H1 (cell line): ENCODE results near the gene B3GALT5. TPM values are rescaled to one million over a fixed set of nuclear protein-coding genes. Genes with fewer than 3 reads are reported as not detected.

Source experiments
- CTCF ChIA-PET: fragments of 300-600 bp; sonication (Branson Sonifier 250); formaldehyde crosslinking; loops from one replicate; lab custom pipeline; 2021; ENCODE audit not compliant: partially characterized antibody; lab: Charles Lee
- POLR2A ChIA-PET: fragments of 300-600 bp; sonication (Branson Sonifier 250); formaldehyde crosslinking; loops from one replicate; lab custom pipeline; 2021; ENCODE audit warnings: inconsistent platforms; ENCODE audit not compliant: partially characterized antibody; lab: Charles Lee
- DNase-seq, 2 experiments: peaks; one replicate each; pipeline versions ENCODE4 v3.0.0 to v3.0.0-alpha.2; 2010 to 2022; ENCODE audit warnings: low spot score in 2 of 2, low read depth in 1 of 2, mixed read lengths in 1 of 2
- FAIRE-seq: peaks from 2 replicates; lab custom pipeline; 2011; peaks lifted over from hg19 to GRCh38; lab: Jason Lieb, UNC
- H2AFZ ChIP-seq: 2 replicates; pipeline ENCODE4 v1.8.1; 2012; ENCODE audit warnings: low read length, inconsistent platforms
- H2AK5ac ChIP-seq: 2 replicates; pipeline ENCODE4 v1.6.1; 2013; ENCODE audit warnings: low read depth, low read length
- H2BK120ac ChIP-seq: replicated peaks from 2 replicates; pipeline ENCODE3; 2013; ENCODE audit warnings: low read depth, low read length, inconsistent platforms
- H2BK12ac ChIP-seq: 2 replicates; pipeline ENCODE4 v1.6.1; 2013; ENCODE audit warnings: low read depth, low read length
- H2BK15ac ChIP-seq: 2 replicates; pipeline ENCODE4 v1.6.1; 2013; ENCODE audit warnings: low read length
- H2BK20ac ChIP-seq: 2 replicates; pipeline ENCODE4 v1.6.1; 2013; ENCODE audit warnings: low read length
- H2BK5ac ChIP-seq: 2 replicates; pipeline ENCODE4 v1.6.1; 2013; ENCODE audit warnings: low read depth, low read length
- H3K14ac ChIP-seq: 2 replicates; pipeline ENCODE4 v1.6.1; 2013; ENCODE audit warnings: inconsistent platforms; ENCODE audit not compliant: insufficient read length
- H3K18ac ChIP-seq: 2 replicates; pipeline ENCODE4 v1.6.1; 2013; ENCODE audit warnings: low read length; ENCODE audit errors: extremely low read depth
- H3K23ac ChIP-seq: 2 replicates; pipeline ENCODE4 v1.6.1; 2013; ENCODE audit warnings: inconsistent platforms; ENCODE audit not compliant: insufficient read length
- H3K23me2 ChIP-seq: 2 replicates; pipeline ENCODE4 v1.6.1; 2013; ENCODE audit warnings: low read depth, low read length
- H3K27ac ChIP-seq: 2 replicates; pipeline ENCODE4 v1.6.1; 2011; ENCODE audit warnings: low read depth, low read length, inconsistent platforms
- H3K27me3 ChIP-seq, 4 experiments: replicated peaks in 1 of 4; 1 replicate in 1 of 4; 2 replicates in 3 of 4; pipeline versions ENCODE4 v1.6.1 to v1.8.1; 2011 to 2013; ENCODE audit warnings: low read length in 3 of 4, mild to moderate bottlenecking in 3 of 4, inconsistent platforms in 2 of 4, mixed read lengths in 2 of 4, moderate library complexity in 1 of 4; ENCODE audit not compliant: control insufficient read depth in 3 of 4, insufficient read depth in 3 of 4; ENCODE audit errors: extremely low read depth in 1 of 4
- H3K36me3 ChIP-seq, 4 experiments: 2 replicates each; pipeline versions ENCODE4 v1.6.1 to v1.8.1; 2011 to 2013; ENCODE audit warnings: mild to moderate bottlenecking in 4 of 4, low read length in 3 of 4, moderate library complexity in 2 of 4, control low read depth in 1 of 4, inconsistent platforms in 1 of 4; ENCODE audit not compliant: insufficient read depth in 4 of 4, control insufficient read depth in 2 of 4
- H3K4ac ChIP-seq: replicated peaks from 2 replicates; pipeline ENCODE3; 2013; ENCODE audit warnings: low read length, low read depth, mixed read lengths, inconsistent platforms; ENCODE audit not compliant: insufficient read length
- H3K4me1 ChIP-seq, 4 experiments: replicated peaks in 1 of 4; 1 replicate in 1 of 4; 2 replicates in 3 of 4; pipeline versions ENCODE4 v1.6.1 to v1.8.1; 2011 to 2013; ENCODE audit warnings: low read length in 3 of 4, inconsistent platforms in 2 of 4, mixed read lengths in 1 of 4; ENCODE audit not compliant: insufficient read depth in 4 of 4, control insufficient read depth in 3 of 4
- H3K4me2 ChIP-seq, 2 experiments: 2 replicates each; pipeline versions ENCODE4 v1.6.1 to v1.8.1; 2011 to 2013; ENCODE audit warnings: low read depth in 2 of 2, low read length in 2 of 2, control low read depth in 1 of 2, inconsistent platforms in 1 of 2, mild to moderate bottlenecking in 1 of 2; ENCODE audit not compliant: insufficient read depth in 1 of 2
- H3K4me3 ChIP-seq, 4 experiments: fragments of 200-600, 300-600 bp in 1 of 4; sonication (generic), shearing (Covaris generic), sonication (Bioruptor Twin) in 1 of 4; 2 replicates each; pipeline versions ENCODE4 v1.5.1 to v1.8.1; 2011 to 2016; ENCODE audit warnings: low read length in 4 of 4, low read depth in 3 of 4, control low read depth in 2 of 4, inconsistent platforms in 2 of 4, mild to moderate bottlenecking in 2 of 4, mixed read lengths in 1 of 4, moderate library complexity in 1 of 4; ENCODE audit not compliant: insufficient read depth in 2 of 4; ENCODE audit errors: extremely low read depth in 1 of 4
- H3K56ac ChIP-seq: replicated peaks from 2 replicates; pipeline ENCODE3; 2013; ENCODE audit warnings: low read depth, mild to moderate bottlenecking, mixed read lengths, low read length, inconsistent platforms; ENCODE audit not compliant: insufficient read length
- H3K79me1 ChIP-seq: 2 replicates; pipeline ENCODE4 v1.6.1; 2013; ENCODE audit warnings: low read depth, low read length, control low read depth
- H3K79me2 ChIP-seq, 2 experiments: 2 replicates each; pipeline versions ENCODE4 v1.6.1 to v1.8.1; 2012 to 2013; ENCODE audit warnings: low read length in 2 of 2, mild to moderate bottlenecking in 2 of 2, inconsistent platforms in 1 of 2; ENCODE audit not compliant: insufficient read depth in 2 of 2, control insufficient read depth in 1 of 2
- H3K9ac ChIP-seq, 4 experiments: replicated peaks in 1 of 4; 1 replicate in 1 of 4; 2 replicates in 3 of 4; pipeline versions ENCODE4 v1.6.1 to v1.8.1; 2011 to 2013; ENCODE audit warnings: low read depth in 3 of 4, low read length in 3 of 4, control low read depth in 2 of 4, mild to moderate bottlenecking in 2 of 4, moderate library complexity in 2 of 4, inconsistent platforms in 1 of 4; ENCODE audit errors: extremely low read depth in 1 of 4
- H3K9me3 ChIP-seq, 2 experiments: 2 replicates each; pipeline versions ENCODE4 v1.6.1 to v1.8.1; 2012 to 2013; ENCODE audit warnings: mild to moderate bottlenecking in 2 of 2, moderate library complexity in 2 of 2, control low read depth in 1 of 2, inconsistent platforms in 1 of 2, low read depth in 1 of 2, low read length in 1 of 2, mixed read lengths in 1 of 2; ENCODE audit not compliant: insufficient read depth in 2 of 2
- H4K20me1 ChIP-seq, 2 experiments: replicated peaks in 1 of 2; 2 replicates each; pipeline versions ENCODE3 to v1.8.1; 2011 to 2013; ENCODE audit warnings: inconsistent platforms in 2 of 2, low read length in 2 of 2, mild to moderate bottlenecking in 1 of 2; ENCODE audit not compliant: insufficient read depth in 2 of 2, control insufficient read depth in 1 of 2
- H4K5ac ChIP-seq: 2 replicates; pipeline ENCODE4 v1.6.1; 2013; ENCODE audit warnings: low read length, low read depth, mixed read lengths, inconsistent platforms; ENCODE audit not compliant: insufficient read length
- H4K8ac ChIP-seq: 2 replicates; pipeline ENCODE4 v1.8.0; 2013; ENCODE audit warnings: mild to moderate bottlenecking, moderate library complexity, low read length, inconsistent platforms; ENCODE audit not compliant: insufficient read depth; ENCODE audit errors: extremely low read depth
- H4K91ac ChIP-seq: replicated peaks from 2 replicates; pipeline ENCODE3; 2013; ENCODE audit warnings: low read length, mixed read lengths, inconsistent platforms; ENCODE audit not compliant: insufficient read length
- ASH2L ChIP-seq: fragments of 200-600, 300-600 bp; sonication (generic); IDR thresholded peaks from one replicate; pipeline ENCODE4 v1.7.1; 2017; ENCODE audit warnings: low read length
- BRCA1 ChIP-seq: IDR thresholded peaks from 2 replicates; pipeline ENCODE4 v1.6.1; 2012; ENCODE audit warnings: low read depth, low read length, improper control_type of control experiment
- CBX8 ChIP-seq: fragments of 300-800, 300-1000 bp; sonication (generic); IDR thresholded peaks from 2 replicates; pipeline ENCODE4 v1.7.1; 2016; ENCODE audit warnings: low read depth, low read length, borderline replicate concordance
- CREB1 ChIP-seq: IDR thresholded peaks from 2 replicates; pipeline ENCODE4 v1.6.1; 2012; ENCODE audit warnings: inconsistent platforms
- EGR1 ChIP-seq: IDR thresholded peaks from 2 replicates; pipeline ENCODE4 v1.6.1; 2011; ENCODE audit warnings: low read depth, low read length, borderline replicate concordance
- EP300 ChIP-seq, 2 experiments: IDR thresholded peaks; 1 replicate in 1 of 2; 2 replicates in 1 of 2; pipeline ENCODE4 v1.6.1; 2011 to 2012; ENCODE audit warnings: low read depth in 2 of 2, low read length in 2 of 2, mild to moderate bottlenecking in 2 of 2, borderline replicate concordance in 1 of 2, inconsistent platforms in 1 of 2, moderate library complexity in 1 of 2
- FOSL1 ChIP-seq: IDR thresholded peaks from 2 replicates; pipeline ENCODE4 v1.6.1; 2011; ENCODE audit warnings: mild to moderate bottlenecking, low read depth, low read length, moderate library complexity; ENCODE audit not compliant: insufficient read depth
- JUND ChIP-seq: IDR thresholded peaks from 2 replicates; pipeline ENCODE4 v1.6.1; 2011; ENCODE audit warnings: mild to moderate bottlenecking, improper control_type of control experiment, low read length
- PHF8 ChIP-seq: fragments of 200-600 bp; sonication (generic); conservative IDR thresholded peaks from 2 replicates; pipeline ENCODE4 v1.7.1; 2012; ENCODE audit warnings: low read depth, mild to moderate bottlenecking, inconsistent platforms, low read length, moderate library complexity
- SAP30 ChIP-seq: fragments of 300-600 bp; sonication (generic); IDR thresholded peaks from 2 replicates; pipeline ENCODE4 v1.7.1; 2012; ENCODE audit warnings: low read length, moderate library complexity, mild to moderate bottlenecking, inconsistent platforms; ENCODE audit not compliant: insufficient read depth, insufficient replicate concordance
- SUZ12 ChIP-seq: fragments of 200-600 bp; sonication (generic); IDR thresholded peaks from 2 replicates; pipeline ENCODE4 v1.6.1; 2012; ENCODE audit warnings: mild to moderate bottlenecking, inconsistent platforms, low read length, moderate library complexity, mixed read lengths
- TAF7 ChIP-seq: optimal IDR thresholded peaks from 2 replicates; pipeline ENCODE3; 2011; ENCODE audit warnings: low read depth, mild to moderate bottlenecking, inconsistent platforms, low read length, moderate library complexity, borderline replicate concordance
- TBP ChIP-seq: IDR thresholded peaks from 2 replicates; pipeline ENCODE4 v1.6.1; 2011; ENCODE audit warnings: low read depth, low read length, improper control_type of control experiment
- ZNF274 ChIP-seq: IDR thresholded peaks from 2 replicates; pipeline ENCODE4 v1.7.0; 2012; ENCODE audit warnings: low read length, borderline replicate concordance; ENCODE audit errors: extremely low read depth
- WGBS, 2 experiments: shearing (Covaris generic) in 1 of 2; methylation state at CpG; one replicate each; pipeline versions ENCODE4 v1.1.6 to v1.1.7; 2013 to 2015; ENCODE audit warnings: low lambda C conversion rate in 2 of 2, mixed read lengths in 2 of 2, inconsistent platforms in 1 of 2, low coverage in 1 of 2, missing lambda C conversion rate in 1 of 2; ENCODE audit not compliant: insufficient replicate concordance in 2 of 2, insufficient coverage in 1 of 2, insufficient read length in 1 of 2; ENCODE audit errors: extremely low coverage in 1 of 2, missing lambda C conversion rate in 1 of 2; 5-methylcytosine and 5-hydroxymethylcytosine counted together
- polyA plus RNA-seq, 7 experiments: library from polyadenylated mRNA; depleted of rRNA in 3 of 7; stranded (reverse) in 5 of 7; unstranded in 2 of 7; fragments of >200 nt in 5 of 7; fragments of 200-250 nt in 2 of 7; gene quantifications; 1 replicate in 5 of 7; 2 replicates in 1 of 7; 4 replicates in 1 of 7; pipeline versions ENCODE4 v1.2.1 to v1.2.3, GENCODE V29; 2011 to 2013; ENCODE audit warnings: missing spikeins in 2 of 7, mixed read lengths in 2 of 7
- total RNA-seq: library from RNA; stranded (reverse); fragmentation: NEBNext Ultra II Directional; extraction: Animal tissue kit (Norgen Biotek cat#: 25700); gene quantifications from 2 replicates; pipeline ENCODE4 v1.2.1, GENCODE V29; 2021

The B3GALT5 gene
- total and polyA plus RNA-seq, 2 of the 8 experiments (the other 6 are each of a cell fraction or from before 2014, with no cell fraction given) = 11.9 to 25.1 TPM

DNA sequence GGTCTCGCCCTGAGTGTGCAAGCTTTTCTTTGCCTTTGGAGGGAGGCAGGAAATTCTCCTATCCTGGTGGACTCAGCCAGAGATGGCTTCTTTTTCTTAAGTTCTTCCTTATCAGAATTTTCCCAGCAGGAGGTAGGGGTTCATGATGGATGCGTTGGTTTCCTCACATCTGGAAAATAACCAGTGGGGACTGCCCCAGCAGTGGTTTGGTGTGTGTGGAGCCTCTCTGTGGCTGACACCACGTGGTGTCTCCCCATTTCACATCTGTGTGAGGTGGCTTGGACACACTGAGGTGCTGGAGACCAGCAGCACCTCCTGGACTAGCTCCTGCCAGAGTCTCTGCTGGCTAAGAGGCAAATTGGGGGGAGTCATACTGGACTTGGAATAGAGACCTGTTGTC, 32.6 kb downstream of the B3GALT5 start:
- Histone ChIP-seq H3K14ac (no peak overlapping the region), H3K79me1 (peaks cover 3% of the 10 kb centered on the region; the same call in 1 of the 2 replicates), H3K56ac (no peak overlapping the region), H3K4me2 (no peak overlapping the region), H2BK20ac (no peak overlapping the region), H2BK12ac (0 out of 2 replicates have a peak overlapping the region, but pooled peaks have one; percentile 35), H2AK5ac (no peak overlapping the region), H4K20me1 (no peaks in the 10 kb centered on the region), H4K5ac (no peak overlapping the region), H3K79me2 (peaks cover 0 to 72% of the 10 kb centered on the region in 2 experiments; a peak in 2 of 4 replicates), H2BK15ac (peak overlapping the region; percentile 67; the same call in 1 of the 2 replicates), H3K9me3 (no peaks in the 10 kb centered on the region), H3K27me3 (no peaks in the 10 kb centered on the region), H3K27ac (no peak overlapping the region), H3K18ac (no peak overlapping the region), H3K23ac (no peak overlapping the region), H2BK5ac (no peak overlapping the region), H4K8ac (no peak overlapping the region; the same call in 1 of the 2 replicates), H3K23me2 (no peaks in the 10 kb centered on the region), H2BK120ac (no peak overlapping the region), H3K4ac (no peak overlapping the region), H3K9ac (no peak overlapping the region), H4K91ac (no peak overlapping the region), H3K4me1 (peaks cover 0 to 22% (median 11%) of the 10 kb centered on the region in 4 experiments; a peak in 6 of 7 replicates), H3K4me3 (no peak overlapping the region), H3K36me3 (peaks cover 4 to 36% (median 13%) of the 10 kb centered on the region in 4 experiments; a peak in 6 of 8 replicates), H2AFZ (no peak overlapping the region)
- CTCF ChIA-PET = interaction anchor here (1.1 kb wide), 1 partner anchor 71 kb away, joined by 3 read pairs; no protein-coding TSS in a partner anchor
- POLR2A ChIA-PET = interaction anchor here (1.1 kb wide), 1 partner anchor 8 kb away, joined by 3 read pairs; no protein-coding TSS in a partner anchor
- 91% methylated on average over 2 of the region's 3 CpGs; no CpG with 5 or more reads in 1 of the 2 experiments for WGBS, 2 experiments
- DNase-seq (peak in 1 of 2 experiments; percentile 26), FAIRE-seq (no peak)
- TF ChIP-seq ASH2L (no peak), TAF7 (no peak), CREB1 (no peak), EGR1 (no peak), TBP (no peak), PHF8 (no peak), EP300 (IDR thresholded peaks at IDR 0.05; ENCODE audit: borderline replicate concordance in 1 of 2, low read depth in 2 of 2, low read length in 2 of 2) (no peak), SUZ12 (no peak), BRCA1 (no peak), ZNF274 (no peak), CBX8 (no peak), FOSL1 (no peak), JUND (no peak), SAP30 (no peak)
